HEK293 (cell line): ENCODE measurements around the gene RPL39.

Experiments used
- ATF2 ChIP-seq: fragments of 450-650 bp; formaldehyde crosslinking; IDR thresholded peaks from 2 replicates; pipeline ENCODE4 v1.5.1; 2016; ENCODE audit warnings: missing biosample characterization, missing genetic modification characterization, low read depth
- REPIN1 ChIP-seq: fragments of 450-650 bp; formaldehyde crosslinking; IDR thresholded peaks from 2 replicates; pipeline ENCODE4 v1.5.1; 2017; ENCODE audit warnings: missing biosample characterization, missing genetic modification characterization, low read depth
- REST ChIP-seq: fragments of 450-650 bp; formaldehyde crosslinking; IDR thresholded peaks from 2 replicates; pipeline ENCODE4 v1.5.1; 2016; ENCODE audit warnings: missing biosample characterization, missing genetic modification characterization
- SETDB1 ChIP-seq: IDR thresholded peaks from one replicate; pipeline ENCODE4 v1.6.1; 2017; ENCODE audit warnings: mild to moderate bottlenecking, low read length, moderate library complexity, mixed read lengths; ENCODE audit not compliant: insufficient read length
- ZNF266 ChIP-seq: fragments of 450-650 bp; formaldehyde crosslinking; IDR thresholded peaks from 2 replicates; pipeline ENCODE4 v1.5.1; 2016; ENCODE audit warnings: missing biosample characterization, missing genetic modification characterization, low read depth
- ZNF280D ChIP-seq: fragments of 450-650 bp; formaldehyde crosslinking; IDR thresholded peaks from 2 replicates; pipeline ENCODE4 v1.5.1; 2016; ENCODE audit warnings: missing biosample characterization, missing genetic modification characterization
- ZNF654 ChIP-seq: fragments of 450-650 bp; formaldehyde crosslinking; IDR thresholded peaks from 2 replicates; pipeline ENCODE4 v1.5.1; 2016; ENCODE audit warnings: low read depth, missing biosample characterization, missing genetic modification characterization
- ZNF701 ChIP-seq: fragments of 450-650 bp; formaldehyde crosslinking; IDR thresholded peaks from 2 replicates; pipeline ENCODE4 v1.5.1; 2016; ENCODE audit warnings: missing biosample characterization, missing genetic modification characterization
- ZNF777 ChIP-seq: fragments of 450-650 bp; formaldehyde crosslinking; IDR thresholded peaks from 2 replicates; pipeline ENCODE4 v1.5.1; 2017; ENCODE audit warnings: missing biosample characterization, missing genetic modification characterization, borderline replicate concordance
- ZSCAN16 ChIP-seq: fragments of 450-650 bp; formaldehyde crosslinking; IDR thresholded peaks from 2 replicates; pipeline ENCODE4 v1.5.1; 2016; ENCODE audit warnings: missing biosample characterization, missing genetic modification characterization
- TF ChIP-seq, protein P1 (sequence below): fragments of 450-650 bp; formaldehyde crosslinking; IDR thresholded peaks from 2 replicates; pipeline ENCODE4 v1.5.1; 2016; ENCODE audit warnings: missing biosample characterization, missing genetic modification characterization

- TF ChIP-seq REST (tag by site-specific recombination) (no peak), ZNF266 (no peak), ZNF701 (tag by site-specific recombination) (no peak), SETDB1 (no peak), ATF2 (tag by site-specific recombination) (no peak), ZNF777 (tag by site-specific recombination) (no peak), REPIN1 (no peak), ZSCAN16 (no peak), ZNF654 (tag by site-specific recombination) (no peak), ZNF280D (tag by site-specific recombination) (no peak)
- TF ChIP-seq, protein P1, sequence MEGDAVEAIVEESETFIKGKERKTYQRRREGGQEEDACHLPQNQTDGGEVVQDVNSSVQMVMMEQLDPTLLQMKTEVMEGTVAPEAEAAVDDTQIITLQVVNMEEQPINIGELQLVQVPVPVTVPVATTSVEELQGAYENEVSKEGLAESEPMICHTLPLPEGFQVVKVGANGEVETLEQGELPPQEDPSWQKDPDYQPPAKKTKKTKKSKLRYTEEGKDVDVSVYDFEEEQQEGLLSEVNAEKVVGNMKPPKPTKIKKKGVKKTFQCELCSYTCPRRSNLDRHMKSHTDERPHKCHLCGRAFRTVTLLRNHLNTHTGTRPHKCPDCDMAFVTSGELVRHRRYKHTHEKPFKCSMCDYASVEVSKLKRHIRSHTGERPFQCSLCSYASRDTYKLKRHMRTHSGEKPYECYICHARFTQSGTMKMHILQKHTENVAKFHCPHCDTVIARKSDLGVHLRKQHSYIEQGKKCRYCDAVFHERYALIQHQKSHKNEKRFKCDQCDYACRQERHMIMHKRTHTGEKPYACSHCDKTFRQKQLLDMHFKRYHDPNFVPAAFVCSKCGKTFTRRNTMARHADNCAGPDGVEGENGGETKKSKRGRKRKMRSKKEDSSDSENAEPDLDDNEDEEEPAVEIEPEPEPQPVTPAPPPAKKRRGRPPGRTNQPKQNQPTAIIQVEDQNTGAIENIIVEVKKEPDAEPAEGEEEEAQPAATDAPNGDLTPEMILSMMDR (tag by site-specific recombination): no peak
Measured at GRCh38 chrX:119760026-119760877, 31.2 kb downstream of the RPL39 start.
